Measurements from ENCODE around the gene SNX24. TPM values are rescaled to one million over a fixed set of nuclear protein-coding genes. Genes with fewer than 3 reads are reported as not detected.

The SNX24 gene
- total and polyA plus RNA-seq, 2 experiments from 2014 or later, result 18.0 to 27.5 TPM

DNA sequence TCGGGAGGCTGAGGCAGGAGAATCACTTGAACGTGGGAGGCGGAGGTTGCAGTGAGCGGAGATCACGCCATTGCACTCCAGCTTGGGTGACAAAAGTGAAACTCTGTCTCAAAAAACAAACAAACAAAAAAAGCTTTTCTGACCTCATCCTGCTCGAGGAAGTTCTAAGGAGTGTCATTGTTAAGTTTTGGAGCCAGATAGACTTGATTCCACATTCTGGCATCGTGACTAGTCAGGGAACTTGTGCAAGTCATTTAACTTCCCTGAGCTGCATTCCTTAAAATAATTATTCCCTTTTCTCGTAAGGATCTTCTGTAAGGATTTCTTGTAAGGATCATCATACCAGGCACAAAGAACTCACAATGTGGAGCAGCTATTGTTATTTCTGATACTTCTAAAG is 26.2 kb downstream of the SNX24 start (continued):
- TF ChIP-seq STAT1 (IDR thresholded peaks at IDR 0.05; ENCODE audit: unreplicated experiment), result no peak

DNA sequence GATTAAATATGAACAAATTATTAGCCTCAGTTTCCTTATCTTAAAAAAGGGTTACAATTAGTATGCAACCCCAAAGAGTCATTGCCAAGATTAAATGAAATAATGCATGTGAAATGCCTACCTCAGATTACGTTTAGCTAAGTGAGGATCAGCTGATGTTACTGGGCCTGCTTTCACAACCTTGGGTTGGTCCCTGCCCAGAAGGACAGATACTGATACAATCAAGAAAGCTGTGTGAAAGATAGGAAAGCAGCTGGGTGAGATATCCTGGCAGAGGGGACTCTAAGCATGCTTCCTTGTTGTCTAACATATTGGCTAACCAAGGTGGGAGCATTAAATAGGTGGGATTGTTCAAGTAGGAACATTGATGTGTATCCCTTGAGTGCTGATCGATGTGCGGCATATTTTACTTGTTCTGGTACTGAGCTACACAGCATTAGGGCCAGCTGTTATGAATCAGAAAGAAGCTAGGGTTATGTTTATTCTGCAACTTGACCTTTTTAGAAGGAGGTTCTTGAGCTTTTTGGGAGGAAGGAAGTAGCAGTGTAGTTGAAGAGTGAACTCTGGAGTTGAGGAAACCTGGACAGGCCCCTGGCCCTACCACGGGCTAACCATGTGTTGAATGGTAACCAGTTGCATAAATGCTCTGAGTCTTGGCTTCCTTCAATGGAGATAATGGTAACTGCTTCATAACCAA is 28.9 kb downstream of the SNX24 start:
- peaks cover 13% of the 10 kb centered on the region for H3K4me1 Mint-ChIP-seq
- DNase-seq (ENCODE audit: low spot score) (no peak), ATAC-seq (no peak)
- no peaks in the 10 kb centered on the region for H3F3A ChIP-seq (replicated peaks; ENCODE audit: low read depth)
- H2AFZ ChIP-seq, result no peak overlapping the region
- no peaks in the 10 kb centered on the region for H3K36me3 Mint-ChIP-seq (ENCODE audit: low read depth)
- H3K9me3 Mint-ChIP-seq, result no peaks in the 10 kb centered on the region
- H3K9me2 ChIP-seq (ENCODE audit: insufficient read depth), result peaks cover 6% of the 10 kb centered on the region; the same call in 1 of the 2 replicates
- peaks cover 19% of the 10 kb centered on the region for H3K4me1 ChIP-seq (ENCODE audit: insufficient read depth)
- no peak overlapping the region for H3K27ac ChIP-seq (ENCODE audit: low read depth)
- H3K4me2 ChIP-seq, result no peak overlapping the region
- no peak overlapping the region for H3K4me3 Mint-ChIP-seq
- H3K36me3 ChIP-seq (ENCODE audit: insufficient read depth), result no peaks in the 10 kb centered on the region
- no peak overlapping the region for H3K27ac Mint-ChIP-seq
- H4K20me1 ChIP-seq (replicated peaks; ENCODE audit: insufficient read depth), result no peaks in the 10 kb centered on the region; the same call in 1 of the 2 replicates
- no peak overlapping the region for H3K4me3 ChIP-seq
- H3K27me3 ChIP-seq (ENCODE audit: insufficient read depth), result no peaks in the 10 kb centered on the region
- H3K27me3 Mint-ChIP-seq (ENCODE audit: insufficient read depth, low read depth, poor library complexity), result no peaks in the 10 kb centered on the region
- no peaks in the 10 kb centered on the region; the same call in none of the 2 replicates for H3K79me2 ChIP-seq (replicated peaks; ENCODE audit: insufficient read depth)
- TF ChIP-seq, protein P1, sequence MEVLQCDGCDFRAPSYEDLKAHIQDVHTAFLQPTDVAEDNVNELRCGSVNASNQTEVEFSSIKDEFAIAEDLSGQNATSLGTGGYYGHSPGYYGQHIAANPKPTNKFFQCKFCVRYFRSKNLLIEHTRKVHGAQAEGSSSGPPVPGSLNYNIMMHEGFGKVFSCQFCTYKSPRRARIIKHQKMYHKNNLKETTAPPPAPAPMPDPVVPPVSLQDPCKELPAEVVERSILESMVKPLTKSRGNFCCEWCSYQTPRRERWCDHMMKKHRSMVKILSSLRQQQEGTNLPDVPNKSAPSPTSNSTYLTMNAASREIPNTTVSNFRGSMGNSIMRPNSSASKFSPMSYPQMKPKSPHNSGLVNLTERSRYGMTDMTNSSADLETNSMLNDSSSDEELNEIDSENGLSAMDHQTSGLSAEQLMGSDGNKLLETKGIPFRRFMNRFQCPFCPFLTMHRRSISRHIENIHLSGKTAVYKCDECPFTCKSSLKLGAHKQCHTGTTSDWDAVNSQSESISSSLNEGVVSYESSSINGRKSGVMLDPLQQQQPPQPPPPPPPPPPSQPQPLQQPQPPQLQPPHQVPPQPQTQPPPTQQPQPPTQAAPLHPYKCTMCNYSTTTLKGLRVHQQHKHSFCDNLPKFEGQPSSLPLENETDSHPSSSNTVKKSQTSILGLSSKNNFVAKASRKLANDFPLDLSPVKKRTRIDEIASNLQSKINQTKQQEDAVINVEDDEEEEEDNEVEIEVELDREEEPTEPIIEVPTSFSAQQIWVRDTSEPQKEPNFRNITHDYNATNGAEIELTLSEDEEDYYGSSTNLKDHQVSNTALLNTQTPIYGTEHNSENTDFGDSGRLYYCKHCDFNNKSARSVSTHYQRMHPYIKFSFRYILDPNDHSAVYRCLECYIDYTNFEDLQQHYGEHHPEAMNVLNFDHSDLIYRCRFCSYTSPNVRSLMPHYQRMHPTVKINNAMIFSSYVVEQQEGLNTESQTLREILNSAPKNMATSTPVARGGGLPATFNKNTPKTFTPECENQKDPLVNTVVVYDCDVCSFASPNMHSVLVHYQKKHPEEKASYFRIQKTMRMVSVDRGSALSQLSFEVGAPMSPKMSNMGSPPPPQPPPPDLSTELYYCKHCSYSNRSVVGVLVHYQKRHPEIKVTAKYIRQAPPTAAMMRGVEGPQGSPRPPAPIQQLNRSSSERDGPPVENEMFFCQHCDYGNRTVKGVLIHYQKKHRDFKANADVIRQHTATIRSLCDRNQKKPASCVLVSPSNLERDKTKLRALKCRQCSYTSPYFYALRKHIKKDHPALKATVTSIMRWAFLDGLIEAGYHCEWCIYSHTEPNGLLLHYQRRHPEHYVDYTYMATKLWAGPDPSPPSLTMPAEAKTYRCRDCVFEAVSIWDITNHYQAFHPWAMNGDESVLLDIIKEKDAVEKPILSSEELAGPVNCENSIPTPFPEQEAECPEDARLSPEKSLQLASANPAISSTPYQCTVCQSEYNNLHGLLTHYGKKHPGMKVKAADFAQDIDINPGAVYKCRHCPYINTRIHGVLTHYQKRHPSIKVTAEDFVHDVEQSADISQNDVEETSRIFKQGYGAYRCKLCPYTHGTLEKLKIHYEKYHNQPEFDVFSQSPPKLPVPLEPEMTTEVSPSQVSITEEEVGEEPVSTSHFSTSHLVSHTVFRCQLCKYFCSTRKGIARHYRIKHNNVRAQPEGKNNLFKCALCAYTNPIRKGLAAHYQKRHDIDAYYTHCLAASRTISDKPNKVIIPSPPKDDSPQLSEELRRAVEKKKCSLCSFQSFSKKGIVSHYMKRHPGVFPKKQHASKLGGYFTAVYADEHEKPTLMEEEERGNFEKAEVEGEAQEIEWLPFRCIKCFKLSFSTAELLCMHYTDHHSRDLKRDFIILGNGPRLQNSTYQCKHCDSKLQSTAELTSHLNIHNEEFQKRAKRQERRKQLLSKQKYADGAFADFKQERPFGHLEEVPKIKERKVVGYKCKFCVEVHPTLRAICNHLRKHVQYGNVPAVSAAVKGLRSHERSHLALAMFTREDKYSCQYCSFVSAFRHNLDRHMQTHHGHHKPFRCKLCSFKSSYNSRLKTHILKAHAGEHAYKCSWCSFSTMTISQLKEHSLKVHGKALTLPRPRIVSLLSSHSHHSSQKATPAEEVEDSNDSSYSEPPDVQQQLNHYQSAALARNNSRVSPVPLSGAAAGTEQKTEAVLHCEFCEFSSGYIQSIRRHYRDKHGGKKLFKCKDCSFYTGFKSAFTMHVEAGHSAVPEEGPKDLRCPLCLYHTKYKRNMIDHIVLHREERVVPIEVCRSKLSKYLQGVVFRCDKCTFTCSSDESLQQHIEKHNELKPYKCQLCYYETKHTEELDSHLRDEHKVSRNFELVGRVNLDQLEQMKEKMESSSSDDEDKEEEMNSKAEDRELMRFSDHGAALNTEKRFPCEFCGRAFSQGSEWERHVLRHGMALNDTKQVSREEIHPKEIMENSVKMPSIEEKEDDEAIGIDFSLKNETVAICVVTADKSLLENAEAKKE (CRISPR knock-in tag; IDR thresholded peaks at IDR 0.05), result no peak
- TF ChIP-seq EZH2 (IDR thresholded peaks at IDR 0.05; ENCODE audit: low read depth, unreplicated experiment) (no peak), NANOG (IDR thresholded peaks at IDR 0.05; ENCODE audit: borderline replicate concordance) (no peak), POLR2AphosphoS5 (IDR thresholded peaks at IDR 0.05; ENCODE audit: low read depth) (no peak), JUNB (IDR thresholded peaks at IDR 0.05; ENCODE audit: unreplicated experiment) (no peak), EZH2phosphoT487 (IDR thresholded peaks at IDR 0.05; ENCODE audit: unreplicated experiment) (no peak), STAT1 (IDR thresholded peaks at IDR 0.05; ENCODE audit: unreplicated experiment) (no peak), CREB1 (CRISPR knock-in tag; IDR thresholded peaks at IDR 0.05; ENCODE audit: low read depth) (no peak), ZNF114 (CRISPR knock-in tag; IDR thresholded peaks at IDR 0.05) (no peak)
- TF ChIP-seq, protein P2, sequence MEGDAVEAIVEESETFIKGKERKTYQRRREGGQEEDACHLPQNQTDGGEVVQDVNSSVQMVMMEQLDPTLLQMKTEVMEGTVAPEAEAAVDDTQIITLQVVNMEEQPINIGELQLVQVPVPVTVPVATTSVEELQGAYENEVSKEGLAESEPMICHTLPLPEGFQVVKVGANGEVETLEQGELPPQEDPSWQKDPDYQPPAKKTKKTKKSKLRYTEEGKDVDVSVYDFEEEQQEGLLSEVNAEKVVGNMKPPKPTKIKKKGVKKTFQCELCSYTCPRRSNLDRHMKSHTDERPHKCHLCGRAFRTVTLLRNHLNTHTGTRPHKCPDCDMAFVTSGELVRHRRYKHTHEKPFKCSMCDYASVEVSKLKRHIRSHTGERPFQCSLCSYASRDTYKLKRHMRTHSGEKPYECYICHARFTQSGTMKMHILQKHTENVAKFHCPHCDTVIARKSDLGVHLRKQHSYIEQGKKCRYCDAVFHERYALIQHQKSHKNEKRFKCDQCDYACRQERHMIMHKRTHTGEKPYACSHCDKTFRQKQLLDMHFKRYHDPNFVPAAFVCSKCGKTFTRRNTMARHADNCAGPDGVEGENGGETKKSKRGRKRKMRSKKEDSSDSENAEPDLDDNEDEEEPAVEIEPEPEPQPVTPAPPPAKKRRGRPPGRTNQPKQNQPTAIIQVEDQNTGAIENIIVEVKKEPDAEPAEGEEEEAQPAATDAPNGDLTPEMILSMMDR (conservative IDR thresholded peaks at IDR 0.05; ENCODE audit: low read depth in 2 of 2), result no peak
- TF ChIP-seq, protein P3, sequence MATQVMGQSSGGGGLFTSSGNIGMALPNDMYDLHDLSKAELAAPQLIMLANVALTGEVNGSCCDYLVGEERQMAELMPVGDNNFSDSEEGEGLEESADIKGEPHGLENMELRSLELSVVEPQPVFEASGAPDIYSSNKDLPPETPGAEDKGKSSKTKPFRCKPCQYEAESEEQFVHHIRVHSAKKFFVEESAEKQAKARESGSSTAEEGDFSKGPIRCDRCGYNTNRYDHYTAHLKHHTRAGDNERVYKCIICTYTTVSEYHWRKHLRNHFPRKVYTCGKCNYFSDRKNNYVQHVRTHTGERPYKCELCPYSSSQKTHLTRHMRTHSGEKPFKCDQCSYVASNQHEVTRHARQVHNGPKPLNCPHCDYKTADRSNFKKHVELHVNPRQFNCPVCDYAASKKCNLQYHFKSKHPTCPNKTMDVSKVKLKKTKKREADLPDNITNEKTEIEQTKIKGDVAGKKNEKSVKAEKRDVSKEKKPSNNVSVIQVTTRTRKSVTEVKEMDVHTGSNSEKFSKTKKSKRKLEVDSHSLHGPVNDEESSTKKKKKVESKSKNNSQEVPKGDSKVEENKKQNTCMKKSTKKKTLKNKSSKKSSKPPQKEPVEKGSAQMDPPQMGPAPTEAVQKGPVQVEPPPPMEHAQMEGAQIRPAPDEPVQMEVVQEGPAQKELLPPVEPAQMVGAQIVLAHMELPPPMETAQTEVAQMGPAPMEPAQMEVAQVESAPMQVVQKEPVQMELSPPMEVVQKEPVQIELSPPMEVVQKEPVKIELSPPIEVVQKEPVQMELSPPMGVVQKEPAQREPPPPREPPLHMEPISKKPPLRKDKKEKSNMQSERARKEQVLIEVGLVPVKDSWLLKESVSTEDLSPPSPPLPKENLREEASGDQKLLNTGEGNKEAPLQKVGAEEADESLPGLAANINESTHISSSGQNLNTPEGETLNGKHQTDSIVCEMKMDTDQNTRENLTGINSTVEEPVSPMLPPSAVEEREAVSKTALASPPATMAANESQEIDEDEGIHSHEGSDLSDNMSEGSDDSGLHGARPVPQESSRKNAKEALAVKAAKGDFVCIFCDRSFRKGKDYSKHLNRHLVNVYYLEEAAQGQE (IDR thresholded peaks at IDR 0.05; ENCODE audit: unreplicated experiment), result no peak
- TF ChIP-seq, protein P4, sequence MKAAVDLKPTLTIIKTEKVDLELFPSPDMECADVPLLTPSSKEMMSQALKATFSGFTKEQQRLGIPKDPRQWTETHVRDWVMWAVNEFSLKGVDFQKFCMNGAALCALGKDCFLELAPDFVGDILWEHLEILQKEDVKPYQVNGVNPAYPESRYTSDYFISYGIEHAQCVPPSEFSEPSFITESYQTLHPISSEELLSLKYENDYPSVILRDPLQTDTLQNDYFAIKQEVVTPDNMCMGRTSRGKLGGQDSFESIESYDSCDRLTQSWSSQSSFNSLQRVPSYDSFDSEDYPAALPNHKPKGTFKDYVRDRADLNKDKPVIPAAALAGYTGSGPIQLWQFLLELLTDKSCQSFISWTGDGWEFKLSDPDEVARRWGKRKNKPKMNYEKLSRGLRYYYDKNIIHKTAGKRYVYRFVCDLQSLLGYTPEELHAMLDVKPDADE (IDR thresholded peaks at IDR 0.05), result no peak

All from GM23338 (cell line).